Endothelial cell of umbilical vein (primary cell): ENCODE results near the gene ATF5. TPM values are rescaled to one million over a fixed set of nuclear protein-coding genes. Genes with fewer than 3 reads are reported as not detected.

Experiments used
- BruUV-seq: library from RNA; stranded (reverse); fragments of 400-500 nt; replicated peaks from 2 replicates; lab custom pipeline; 2021; lab: Mats Ljungman, UMichigan
- CTCF ChIA-PET: fragments of 300-600, 350-600 bp; sonication (Branson Sonifier 250); formaldehyde crosslinking; loops from one replicate; lab custom pipeline; 2021; ENCODE audit warnings: antibody characterized with exemption, inconsistent platforms; lab: Charles Lee
- POLR2A ChIA-PET: fragments of 300-600, 350-600 bp; sonication (Branson Sonifier 250); formaldehyde crosslinking; loops from one replicate; lab custom pipeline; 2021; ENCODE audit warnings: antibody characterized with exemption, inconsistent platforms; lab: Charles Lee
- DNase-seq: peaks from one replicate; pipeline ENCODE4 v3.0.0-alpha.2; 2011; ENCODE audit warnings: low read depth, low spot score
- FAIRE-seq: peaks from 2 replicates; lab custom pipeline; 2011; peaks lifted over from hg19 to GRCh38; lab: Jason Lieb, UNC
- H2AFZ ChIP-seq: 2 replicates; pipeline ENCODE4 v1.6.0; 2012; ENCODE audit warnings: low read depth, low read length, control low read depth, inconsistent platforms
- H3K27ac ChIP-seq: 2 replicates; pipeline ENCODE4 v1.5.1; 2011; ENCODE audit warnings: low read depth, mild to moderate bottlenecking, control low read depth, low read length, moderate library complexity; ENCODE audit not compliant: insufficient read depth
- H3K27me3 ChIP-seq, 2 experiments: 2 replicates each; pipeline versions ENCODE4 v1.6.0 to v1.6.1; 2011; ENCODE audit warnings: low read length in 2 of 2, mixed read lengths in 1 of 2; ENCODE audit not compliant: control insufficient read depth in 2 of 2, insufficient read depth in 2 of 2
- H3K36me3 ChIP-seq, 2 experiments: 2 replicates in 1 of 2; 3 replicates in 1 of 2; pipeline ENCODE4 v1.5.1; 2011; ENCODE audit warnings: low read length in 2 of 2, mild to moderate bottlenecking in 1 of 2, moderate library complexity in 1 of 2; ENCODE audit not compliant: control insufficient read depth in 2 of 2, insufficient read depth in 2 of 2; ENCODE audit errors: extremely low read depth in 1 of 2
- H3K4me1 ChIP-seq: 3 replicates; pipeline ENCODE4 v1.5.1; 2011; ENCODE audit warnings: mild to moderate bottlenecking, low read length; ENCODE audit not compliant: control insufficient read depth, insufficient read depth; ENCODE audit errors: extremely low read depth
- H3K4me2 ChIP-seq: 2 replicates; pipeline ENCODE4 v1.6.1; 2011; ENCODE audit warnings: low read length, control low read depth, mixed read lengths; ENCODE audit not compliant: insufficient read depth
- H3K4me3 ChIP-seq, 3 experiments: fragments of 200-600 bp in 1 of 3; sonication (generic), shearing (Covaris generic) in 1 of 3; replicated peaks in 1 of 3; 2 replicates each; pipeline ENCODE4 v1.5.1; 2011 to 2016; ENCODE audit warnings: control low read depth in 3 of 3, low read length in 3 of 3, mild to moderate bottlenecking in 2 of 3, inconsistent platforms in 1 of 3, low read depth in 1 of 3, moderate library complexity in 1 of 3; ENCODE audit not compliant: insufficient read depth in 1 of 3
- H3K79me2 ChIP-seq: 2 replicates; pipeline ENCODE4 v1.6.0; 2012; ENCODE audit warnings: low read length, inconsistent platforms; ENCODE audit not compliant: control insufficient read depth, insufficient read depth
- H3K9ac ChIP-seq: replicated peaks from 2 replicates; pipeline ENCODE3; 2011; ENCODE audit warnings: low read length, control low read depth; ENCODE audit not compliant: insufficient read depth; ENCODE audit errors: extremely low read depth
- H3K9me1 ChIP-seq: replicated peaks from 3 replicates; pipeline ENCODE4 v1.6.0; 2011; ENCODE audit warnings: mild to moderate bottlenecking, low read length; ENCODE audit not compliant: control insufficient read depth, insufficient read depth; ENCODE audit errors: extremely low read depth
- H3K9me3 ChIP-seq: replicated peaks from 2 replicates; pipeline ENCODE4 v1.5.1; 2012; ENCODE audit warnings: low read length, inconsistent platforms; ENCODE audit not compliant: control insufficient read depth, insufficient read depth
- H4K20me1 ChIP-seq: replicated peaks from 2 replicates; pipeline ENCODE3; 2011; ENCODE audit warnings: mild to moderate bottlenecking, low read length; ENCODE audit not compliant: control insufficient read depth, insufficient read depth; ENCODE audit errors: extremely low read depth
- EZH2 ChIP-seq: IDR thresholded peaks from 2 replicates; pipeline ENCODE4 v1.6.1; 2012; ENCODE audit warnings: borderline replicate concordance, low read depth, mild to moderate bottlenecking, moderate library complexity, low read length, inconsistent platforms; ENCODE audit not compliant: severe bottlenecking
- FOS ChIP-seq: IDR thresholded peaks from 2 replicates; pipeline ENCODE4 v1.6.1; 2011; ENCODE audit warnings: mild to moderate bottlenecking, low read length, moderate library complexity, borderline replicate concordance; ENCODE audit not compliant: insufficient read depth
- GATA2 ChIP-seq: IDR thresholded peaks from 2 replicates; pipeline ENCODE4 v1.7.0; 2011; ENCODE audit warnings: low read depth, mild to moderate bottlenecking, moderate library complexity, mixed read lengths, low read length; ENCODE audit not compliant: insufficient read length, insufficient read depth
- JUN ChIP-seq: IDR thresholded peaks from 2 replicates; pipeline ENCODE4 v1.6.1; 2011; ENCODE audit warnings: borderline replicate concordance, low read depth; ENCODE audit not compliant: insufficient read length, insufficient read depth
- MAX ChIP-seq: IDR thresholded peaks from 2 replicates; pipeline ENCODE4 v1.6.1; 2011; ENCODE audit not compliant: insufficient read depth, insufficient read length
- POLR2A ChIP-seq: IDR thresholded peaks from 2 replicates; pipeline ENCODE4 v1.6.1; 2012; ENCODE audit warnings: low read depth, mild to moderate bottlenecking, control low read depth, low read length
- POLR2AphosphoS5 ChIP-seq: IDR thresholded peaks from 2 replicates; pipeline ENCODE4 v1.6.1; 2012; ENCODE audit warnings: low read depth, mild to moderate bottlenecking, control low read depth, low read length, moderate library complexity; ENCODE audit not compliant: insufficient read depth
- dilution Hi-C: fragments of 300-500 bp; cut with MboI; formaldehyde crosslinking; loops from one replicate; pipeline ENCODE4 v1.15.0; 2019; ENCODE audit warnings: low sequenced_read_pairs; ENCODE audit not compliant: extremely low pct_ligation_motif_present
- intact Hi-C: fragments of 100-400 bp; cut with micrococcal nuclease; formaldehyde crosslinking; loops from one replicate; pipeline ENCODE4 v1.10.0; 2022
- polyA plus RNA-seq, 4 experiments: library from polyadenylated mRNA; depleted of rRNA in 3 of 4; stranded (reverse) in 3 of 4; unstranded in 1 of 4; fragments of >200 nt; gene quantifications; 2 replicates each; pipeline versions ENCODE4 v1.2.1 to v1.2.3, GENCODE V29; 2011 to 2012; ENCODE audit warnings: missing spikeins in 1 of 4
- total RNA-seq: library from RNA; stranded (reverse); gene quantifications from 2 replicates; pipeline ENCODE4 v1.2.3, GENCODE V29; 2021

Gene ATF5
- total and polyA plus RNA-seq, 2 donors (not counting 3 experiments of a cell fraction or from before 2014, with no cell fraction given): 23.2 to 46.0 TPM

- ChIA-PET POLR2A (no interaction called here), CTCF (no interaction called here)
- dilution Hi-C loops (no loop called here), intact Hi-C loops (no loop called here)
- TF ChIP-seq GATA2 (no peak), FOS (no peak), MAX (no peak), POLR2AphosphoS5 (no peak), JUN (no peak), POLR2A (no peak), EZH2 (no peak)
- no peak overlapping the region for H2AFZ ChIP-seq
- FAIRE-seq: no peak
- H3K9me1 ChIP-seq: no peaks in the 10 kb centered on the region
- H3K9me3 ChIP-seq: no peaks in the 10 kb centered on the region
- DNase-seq: no peak
- H3K79me2 ChIP-seq: peaks cover 6% of the 10 kb centered on the region
- no peak overlapping the region for H3K9ac ChIP-seq
- H3K27ac ChIP-seq: no peak overlapping the region
- BruUV-seq: no TSS peak
- H3K4me1 ChIP-seq: no peaks in the 10 kb centered on the region
- no peak overlapping the region for H3K4me2 ChIP-seq
- no peaks in the 10 kb centered on the region for H3K27me3 ChIP-seq
- no peaks in the 10 kb centered on the region for H4K20me1 ChIP-seq
- no peak overlapping the region for H3K4me3 ChIP-seq
- H3K36me3 ChIP-seq: peaks cover 8 to 30% of the 10 kb centered on the region in 2 experiments
Observed at GRCh38 chr19:49910179-49910578, 18.8 kb upstream of the ATF5 start.
